PC-3 (cell line): ENCODE results near the gene PCBP2. TPM values are rescaled to one million over a fixed set of nuclear protein-coding genes. Genes with fewer than 3 reads are reported as not detected.

Experiments
- ATAC-seq: fragments of 200-7000 bp; cut with Tn5 transposase; 2 replicates; pipeline ENCODE4 v1.9.1; 2020; ENCODE audit warnings: mild to moderate bottlenecking, moderate library complexity
- BruUV-seq: library from RNA; stranded (reverse); fragments of 400-500 nt; replicated peaks from 2 replicates; lab custom pipeline; 2021; lab: Mats Ljungman, UMichigan
- CTCF ChIA-PET: fragments of 300-600 bp; sonication (Branson Sonifier 250); formaldehyde crosslinking; loops from one replicate; lab custom pipeline; 2022; ENCODE audit warnings: antibody characterized with exemption; lab: Charles Lee
- POLR2A ChIA-PET: fragments of 300-600 bp; sonication (Branson Sonifier 250); formaldehyde crosslinking; loops from one replicate; lab custom pipeline; 2022; ENCODE audit warnings: antibody characterized with exemption; ENCODE audit not compliant: unreplicated experiment; lab: Charles Lee
- DNase-seq: peaks from one replicate; pipeline ENCODE4 v3.0.0-alpha.2; 2015
- H2AFZ ChIP-seq: fragments of 300-600 bp; sonication (generic); 2 replicates; pipeline ENCODE4 v1.6.0; 2016; ENCODE audit warnings: antibody characterized with exemption, low read length
- H3F3A ChIP-seq: fragments of 300-600 bp; sonication (generic); one replicate; pipeline ENCODE4 v1.6.0; 2017; ENCODE audit warnings: antibody characterized with exemption, low read length, control low read depth, mild to moderate bottlenecking; ENCODE audit not compliant: unreplicated experiment
- H3K27ac ChIP-seq: fragments of 300-600 bp; sonication (generic); 2 replicates; pipeline ENCODE4 v1.5.1; 2016; ENCODE audit warnings: mild to moderate bottlenecking, low read length
- H3K27me3 ChIP-seq: fragments of 300-600 bp; sonication (generic); 2 replicates; pipeline ENCODE4 v1.6.1; 2016; ENCODE audit warnings: low read length, mixed read lengths
- H3K36me3 ChIP-seq: fragments of 300-600 bp; sonication (generic); 2 replicates; pipeline ENCODE4 v1.6.1; 2016; ENCODE audit warnings: low read depth, mixed run types, low read length, mixed read lengths
- H3K4me1 ChIP-seq: fragments of 300-600 bp; sonication (generic); 2 replicates; pipeline ENCODE4 v1.5.1; 2016; ENCODE audit warnings: low read length; ENCODE audit not compliant: insufficient read depth
- H3K4me2 ChIP-seq: fragments of 300-600 bp; sonication (generic); 2 replicates; pipeline ENCODE4 v1.6.0; 2016; ENCODE audit warnings: low read length
- H3K4me3 ChIP-seq: fragments of 300-600 bp; sonication (generic); 2 replicates; pipeline ENCODE4 v1.5.1; 2016; ENCODE audit warnings: mild to moderate bottlenecking, low read length, mixed read lengths
- H3K79me2 ChIP-seq: fragments of 300-600 bp; sonication (generic); 2 replicates; pipeline ENCODE4 v1.6.1; 2017; ENCODE audit warnings: low read length, mixed read lengths
- H3K9ac ChIP-seq: fragments of 300-600 bp; sonication (generic); 2 replicates; pipeline ENCODE4 v1.6.0; 2016; ENCODE audit warnings: mild to moderate bottlenecking, low read length
- H3K9me2 ChIP-seq: fragments of 300-600 bp; sonication (generic); replicated peaks from 2 replicates; pipeline ENCODE4 v1.6.1; 2016; ENCODE audit warnings: mixed run types, low read length, mixed read lengths
- H3K9me3 ChIP-seq: fragments of 300-600 bp; sonication (generic); 2 replicates; pipeline ENCODE4 v1.6.1; 2016; ENCODE audit warnings: low read length, mixed read lengths
- H4K20me1 ChIP-seq: fragments of 300-600 bp; sonication (generic); 2 replicates; pipeline ENCODE4 v1.6.1; 2016; ENCODE audit warnings: low read length, mixed read lengths
- CTCF ChIP-seq: fragments of 300-600 bp; sonication (generic); conservative IDR thresholded peaks from 2 replicates; pipeline ENCODE4 v1.5.1; 2017; ENCODE audit warnings: antibody characterized with exemption, low read depth, mild to moderate bottlenecking, low read length
- EZH2 ChIP-seq: fragments of 300-600 bp; sonication (generic); IDR thresholded peaks from one replicate; pipeline ENCODE4 v1.6.1; 2017; ENCODE audit warnings: antibody characterized with exemption, mild to moderate bottlenecking, low read length; ENCODE audit not compliant: unreplicated experiment
- EZH2phosphoT487 ChIP-seq: fragments of 300-600 bp; sonication (generic); IDR thresholded peaks from 2 replicates; pipeline ENCODE4 v1.6.1; 2018; ENCODE audit warnings: mild to moderate bottlenecking, antibody characterized with exemption, low read length, borderline replicate concordance
- intact Hi-C: fragments of 100-400 bp; cut with micrococcal nuclease; formaldehyde crosslinking; loops from 2 replicates; pipeline ENCODE4 v1.9.0; 2023
- total RNA-seq: library from RNA; depleted of rRNA; stranded (reverse); fragments of >200 nt; gene quantifications from 2 replicates; pipeline ENCODE4 v1.2.3, GENCODE V29; 2014

PCBP2 gene
- total RNA-seq, 1 experiment from 2014 or later, result 204 TPM

- Histone ChIP-seq H3K4me1 (peaks cover 44% of the 10 kb centered on the region), H4K20me1 (no peaks in the 10 kb centered on the region), H3K9ac (peak overlapping the region; percentile 50), H3K27ac (peak overlapping the region; percentile 90), H3K9me3 (no peaks in the 10 kb centered on the region), H3K4me2 (peak overlapping the region; percentile 72), H3K4me3 (peak overlapping the region; percentile 23; the same call in 1 of the 2 replicates), H3K36me3 (no peaks in the 10 kb centered on the region), H3K79me2 (no peaks in the 10 kb centered on the region), H3F3A (peaks cover 14% of the 10 kb centered on the region), H3K9me2 (no peaks in the 10 kb centered on the region), H3K27me3 (no peaks in the 10 kb centered on the region), H2AFZ (peak overlapping the region; percentile 36; the same call in 1 of the 2 replicates)
- POLR2A ChIA-PET, result interaction anchor here (0.6 to 1.4 kb wide), 5 partner anchors 8 to 76 kb away, joined by 3 to 6 read pairs (median 4); no protein-coding TSS in a partner anchor
- TF ChIP-seq EZH2 (no peak), EZH2phosphoT487 (no peak), CTCF (no peak)
- DNase-seq, result peak; percentile 97
- CTCF ChIA-PET, result interaction anchor here (0.5 to 1.6 kb wide), 5 partner anchors 11 to 107 kb away, joined by 3 to 7 read pairs (median 4); partner anchors contain the start of gene AAAS
- no TSS peak for BruUV-seq
- peak; percentile 95 for ATAC-seq
- intact Hi-C loops, result loop anchor here (1.0 kb wide), 1 partner anchor 24 kb away; the partner anchor contains the start of gene PCBP2
These were observed 23.9 kb upstream of the PCBP2 start for GRCh38 chr12:53427905-53428594.

GRCh38 chr12:53428741-53429140 is 23.2 kb upstream of the PCBP2 start:
- Histone ChIP-seq H3K9me2 (no peaks in the 10 kb centered on the region), H3K27ac (peak overlapping the region; percentile 90), H3F3A (peaks cover 14% of the 10 kb centered on the region), H3K9ac (no peak overlapping the region), H3K79me2 (no peaks in the 10 kb centered on the region), H3K4me1 (peaks cover 44% of the 10 kb centered on the region), H2AFZ (no peak overlapping the region), H3K36me3 (no peaks in the 10 kb centered on the region), H3K27me3 (no peaks in the 10 kb centered on the region), H4K20me1 (no peaks in the 10 kb centered on the region), H3K4me2 (peak overlapping the region; percentile 62), H3K9me3 (no peaks in the 10 kb centered on the region), H3K4me3 (no peak overlapping the region)
- no peak for TF ChIP-seq EZH2phosphoT487
- TF ChIP-seq EZH2, result no peak
- TF ChIP-seq CTCF, result no peak
- DNase-seq, result no peak
- peak; percentile 2; the same call in 1 of the 2 replicates for ATAC-seq
- intact Hi-C loops, result loop anchor here (1.0 kb wide), 1 partner anchor 24 kb away; the partner anchor contains the start of gene PCBP2
- ChIA-PET POLR2A (interaction anchor here (0.9 to 1.4 kb wide), 2 partner anchors 12 to 76 kb away, joined by 3 to 6 read pairs; no protein-coding TSS in a partner anchor), CTCF (interaction anchor here (0.5 to 1.6 kb wide), 4 partner anchors 10 to 108 kb away, joined by 3 to 7 read pairs (median 4); partner anchors contain the start of gene AAAS)
- BruUV-seq, result no TSS peak
